HG03575 (cell line): ENCODE measurements around the gene PAPSS1.

Source experiments
- ATAC-seq: cut with Tn5 transposase; IDR thresholded peaks from one replicate; pipeline ENCODE4 v1.9.1; 2021; ENCODE audit not compliant: unreplicated experiment, insufficient number of reproducible peaks, low FRiP score; ENCODE audit errors: extremely low read depth

The PAPSS1 gene

DNA sequence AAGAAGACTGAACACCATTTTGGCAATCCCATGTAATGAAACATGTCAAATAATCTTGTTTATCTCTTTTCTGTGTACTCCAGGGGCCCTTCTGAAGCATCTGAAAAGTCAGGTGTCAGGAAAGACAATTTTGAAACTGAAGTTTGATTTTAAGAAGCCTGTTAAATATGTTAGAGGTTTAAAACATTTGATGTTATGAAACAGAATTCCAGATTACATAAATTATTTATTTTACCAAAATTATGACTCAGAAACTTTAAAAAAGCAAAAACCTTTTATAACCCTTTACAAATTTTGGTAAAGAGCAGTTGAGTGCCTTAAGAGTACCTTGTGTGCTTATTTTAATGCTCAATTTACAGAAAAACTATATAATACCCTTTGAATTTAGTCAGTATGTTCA, 130.8 kb downstream of the PAPSS1 start:
- no peak for ATAC-seq

DNA sequence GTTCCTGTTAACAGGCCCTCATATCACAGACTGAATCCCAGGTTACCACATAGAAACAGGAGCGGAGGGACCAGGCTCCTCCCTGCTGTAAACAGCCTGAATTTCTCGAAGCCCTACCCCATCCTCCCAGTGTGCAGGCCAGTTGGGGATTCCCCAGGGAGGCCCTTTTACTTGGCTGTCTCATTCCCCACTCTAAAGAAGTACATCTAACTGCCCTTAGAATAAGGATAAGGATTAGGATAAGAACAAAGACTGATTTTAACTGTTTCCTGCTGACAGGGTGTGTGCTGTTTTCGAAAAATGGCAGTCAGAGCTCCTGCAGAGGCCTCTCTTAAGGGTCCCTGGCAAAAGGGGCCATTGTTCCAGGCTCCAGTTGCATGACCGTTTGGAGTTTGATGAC, 133.7 kb downstream of the PAPSS1 start:
- ATAC-seq, result no peak

DNA sequence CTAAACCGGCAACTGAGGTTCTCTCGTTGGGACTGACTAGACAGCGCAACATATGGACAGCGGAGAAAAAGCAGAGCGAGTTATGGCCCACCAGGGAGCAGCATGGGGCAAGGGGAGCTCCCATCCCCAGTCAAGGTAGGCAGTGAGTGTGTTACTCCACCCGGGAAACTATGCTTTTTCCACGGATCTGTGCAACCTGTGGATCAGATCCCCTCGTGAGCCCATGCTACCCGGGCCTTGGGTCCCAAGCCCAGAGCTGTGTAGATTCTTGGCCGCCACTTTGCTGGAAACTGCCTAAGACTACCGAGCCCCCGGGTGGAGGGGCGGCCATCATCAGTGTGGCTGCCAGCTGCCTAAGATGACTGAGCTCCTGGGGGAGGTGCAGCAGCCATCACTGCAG, 140.9 kb downstream of the PAPSS1 start:
- no peak for ATAC-seq

DNA sequence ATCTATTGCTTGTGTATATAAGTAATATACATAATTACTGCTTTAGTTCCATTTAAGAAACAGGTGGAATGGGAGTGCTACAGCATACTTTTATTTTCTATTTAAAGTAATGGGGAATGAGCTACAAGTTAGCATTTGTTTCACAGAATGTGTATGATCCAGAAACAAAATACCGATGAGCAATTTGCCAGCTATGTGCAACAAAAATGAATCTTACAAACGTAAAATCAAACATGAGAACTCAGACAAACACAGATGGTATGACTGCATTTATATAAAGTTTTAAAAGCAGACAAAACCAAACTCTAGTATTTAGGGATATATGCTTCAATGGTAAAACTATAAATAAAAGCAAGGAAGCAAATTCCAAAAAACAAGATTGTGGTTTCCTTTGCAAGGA, 141.7 kb downstream of the PAPSS1 start:
- no peak for ATAC-seq

DNA sequence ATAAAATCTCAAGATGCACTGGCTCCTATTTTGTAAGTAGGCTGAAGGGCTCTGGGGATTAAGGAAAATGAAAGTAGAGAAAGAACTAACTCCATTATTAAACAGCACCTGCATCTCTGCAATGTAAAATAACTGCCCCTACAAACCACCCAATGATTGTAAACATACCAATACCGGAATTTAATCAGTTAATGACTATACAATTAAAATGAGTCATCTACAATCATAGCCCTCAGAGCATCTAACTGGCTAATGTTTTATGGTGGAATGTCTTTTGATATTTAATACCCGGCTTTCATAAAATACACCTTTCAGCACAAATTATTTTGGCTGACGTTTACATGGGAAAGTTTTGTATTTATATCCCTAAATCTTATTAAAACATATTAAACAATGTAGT, 142.3 kb downstream of the PAPSS1 start:
- ATAC-seq, result no peak

DNA sequence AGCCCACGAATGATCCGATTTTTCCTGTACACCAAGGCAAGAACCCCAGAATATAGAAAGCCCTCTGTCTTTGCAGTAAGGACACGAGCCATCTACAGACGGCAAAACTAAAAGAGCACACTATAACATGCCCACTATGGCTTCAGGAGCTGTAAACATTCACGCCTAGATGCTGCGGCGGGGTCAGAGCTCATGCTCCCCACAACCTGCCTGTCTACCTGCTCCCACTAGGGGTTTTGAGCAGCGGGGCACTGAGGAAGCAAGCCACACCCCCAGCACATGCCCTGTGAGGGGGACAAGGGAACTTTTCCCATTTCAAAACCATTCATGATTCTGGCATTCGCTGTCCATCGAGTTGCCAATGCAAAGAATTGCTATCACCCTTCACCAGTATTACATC, 144.8 kb downstream of the PAPSS1 start:
- ATAC-seq, result no peak

DNA sequence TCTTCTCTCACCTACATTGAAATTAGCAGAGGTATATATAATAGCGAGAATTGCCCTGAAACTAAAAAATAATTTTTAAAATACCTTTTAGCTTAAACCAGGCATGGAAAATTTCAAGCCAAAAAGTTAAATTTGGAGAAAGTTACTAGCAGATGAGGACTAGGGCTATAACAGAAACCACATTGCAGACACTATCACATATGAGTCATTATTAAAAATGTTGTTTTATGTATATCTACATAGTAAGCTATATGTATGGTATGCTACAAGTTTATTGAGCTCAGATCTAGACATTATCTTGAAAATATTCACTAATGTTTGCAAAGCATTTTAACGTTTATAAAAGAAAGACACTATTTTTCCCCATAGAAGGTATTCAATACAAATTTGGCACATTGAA, 147.8 kb downstream of the PAPSS1 start:
- no peak for ATAC-seq

DNA sequence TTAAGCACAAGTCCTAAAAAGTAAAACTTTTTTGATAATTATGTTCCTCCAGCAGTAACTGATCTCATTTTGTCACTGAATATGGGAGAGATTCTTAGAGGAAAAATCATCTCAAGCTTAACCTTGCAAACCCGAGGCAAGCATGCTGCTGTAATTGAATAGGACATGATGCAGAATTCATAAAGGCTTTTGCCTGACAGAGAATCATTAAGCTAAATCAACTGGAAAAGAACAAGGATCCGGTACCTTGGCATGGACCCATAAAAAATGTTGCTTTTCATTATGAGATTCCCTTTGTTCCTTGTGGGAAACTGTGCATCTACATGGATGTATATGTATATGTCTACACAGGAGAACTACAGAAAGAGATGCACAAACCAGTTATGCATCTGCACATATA, 149.1 kb downstream of the PAPSS1 start:
- no peak for ATAC-seq

DNA sequence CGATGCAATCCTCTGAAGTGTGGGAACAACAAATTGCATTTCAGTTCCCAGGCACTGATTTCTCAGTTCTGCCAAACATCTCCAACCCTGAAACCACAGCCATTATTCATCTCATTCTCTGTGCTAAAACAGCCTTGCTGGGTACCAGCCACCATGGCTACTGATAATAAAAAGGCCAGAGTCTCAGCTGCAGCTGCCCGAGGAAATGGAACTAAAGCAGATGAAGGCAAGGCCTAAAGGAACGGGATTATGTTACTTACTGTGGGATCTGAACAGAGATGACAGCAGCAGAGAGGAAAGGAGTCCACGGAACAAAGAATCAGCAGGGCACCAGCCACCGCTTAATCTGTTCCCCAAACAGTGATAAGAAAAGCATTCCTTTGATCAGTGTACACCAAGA, 155.7 kb downstream of the PAPSS1 start:
- ATAC-seq, result no peak
